Activated naive CD4-positive, alpha-beta T cell treated with anti-CD3 and anti-CD28 coated beads, Interleukin-2, amount 50 U/mL, for 72 hours (primary cell): ENCODE measurements around the gene NUDT4. TPM values are rescaled to one million over a fixed set of nuclear protein-coding genes. Genes with fewer than 3 reads are reported as not detected.
"Not testable (repeated sequence)": the region's sequence is repeated elsewhere in the genome, so short reads cannot be mapped to it uniquely, and the experiment has no call there.

Experiments used
- ATAC-seq, 2 donors: fragments of 150-1000 bp; cut with Tn5 transposase; 2 replicates each; pipeline ENCODE4 v1.10.0; 2021; ENCODE audit warnings: mild to moderate bottlenecking in 2 of 2, moderate library complexity in 2 of 2
- DNase-seq, 2 donors: peaks; one replicate each; pipeline ENCODE4 v3.0.0; 2021 to 2022; ENCODE audit warnings: low spot score in 2 of 2
- H3K27ac Mint-ChIP-seq, 2 donors: one replicate each; pipeline ENCODE4 v1.8.0; 2022; ENCODE audit warnings: mild to moderate bottlenecking in 2 of 2, mixed read lengths in 2 of 2
- H3K36me3 Mint-ChIP-seq, 2 donors: one replicate each; pipeline ENCODE4 v1.8.0; 2022; ENCODE audit warnings: mixed read lengths in 2 of 2
- H3K9me3 Mint-ChIP-seq, 2 donors: one replicate each; pipeline ENCODE4 v1.8.0; 2022; ENCODE audit warnings: mixed read lengths in 2 of 2
- total RNA-seq, 2 donors: library from RNA; stranded (reverse); gene quantifications; one replicate each; pipeline ENCODE4 v1.2.3, GENCODE V29; 2022

The NUDT4 gene
- total RNA-seq, 2 donors from 2014 or later: 65.6 to 88.9 TPM

DNA sequence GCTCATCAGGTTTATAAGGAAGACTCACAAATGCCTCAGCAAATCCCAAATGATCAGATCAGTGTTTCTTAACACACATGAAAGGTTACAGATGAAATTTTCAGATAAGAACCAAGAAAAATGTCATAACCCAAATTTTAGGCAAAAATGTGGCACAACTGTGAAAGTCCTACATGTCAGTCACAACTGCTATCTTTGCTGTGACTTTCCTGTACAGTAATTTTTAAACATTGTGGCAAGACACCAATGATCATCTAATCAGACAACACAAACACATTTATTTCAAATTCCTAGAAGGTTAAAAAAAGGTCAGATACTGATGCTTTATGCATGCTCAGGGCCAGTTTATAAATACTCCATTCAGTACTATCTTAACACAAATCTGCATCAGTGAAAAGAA lies 31.1 kb downstream of the NUDT4 start:
- peak overlapping the region; percentile 19 to 42 for H3K27ac Mint-ChIP-seq
- H3K36me3 Mint-ChIP-seq: peaks cover 0 to 63% of the 10 kb centered on the region in 2 donors
- DNase-seq (no peak), ATAC-seq (peak; percentile 16 to 50)
- H3K9me3 Mint-ChIP-seq: peaks cover 0 to 4% of the 10 kb centered on the region in 2 donors

DNA sequence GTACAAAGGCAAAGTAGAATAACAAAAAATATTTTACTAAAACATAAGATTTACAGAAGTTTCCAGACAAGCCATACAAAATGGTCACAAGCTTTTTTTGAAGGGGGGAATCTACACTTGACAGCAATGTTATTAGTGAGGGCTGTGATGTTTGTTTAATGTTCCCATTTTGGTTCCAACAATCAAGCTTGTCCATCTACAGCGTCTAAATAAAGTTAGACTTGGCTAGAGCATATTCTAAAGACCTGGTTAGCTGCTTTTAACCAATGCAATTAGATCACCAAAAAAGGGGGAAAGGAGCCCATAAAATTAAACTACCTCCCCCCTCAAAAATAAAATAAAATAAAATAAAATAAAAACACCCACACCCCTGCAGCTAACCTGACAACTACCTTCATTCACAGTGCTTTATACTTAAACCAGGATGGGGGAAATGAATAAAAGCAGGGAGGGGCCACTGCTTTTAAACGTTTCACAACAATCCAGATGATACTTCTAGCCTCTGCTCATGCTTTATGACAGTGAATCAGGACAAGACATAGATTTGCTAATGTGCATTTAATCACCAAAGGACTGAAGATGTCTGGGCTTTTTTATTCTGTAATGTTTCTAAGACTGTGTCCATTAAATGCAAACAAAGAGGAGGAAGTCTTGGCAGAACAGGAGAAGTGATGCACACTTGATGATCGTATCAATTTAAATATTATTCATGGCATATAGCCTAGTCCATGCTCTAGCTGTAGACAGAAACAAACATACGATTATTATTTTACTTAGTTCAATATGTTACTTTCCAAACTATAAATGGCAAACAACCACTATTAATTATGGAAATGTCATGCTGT lies 31.8 kb downstream of the NUDT4 start:
- Mint-ChIP-seq H3K36me3 (peaks cover 0 to 69% of the 10 kb centered on the region in 2 donors), H3K27ac (peak overlapping the region; percentile 19 to 42)
- not testable (repeated sequence) for DNase-seq, H3K9me3 Mint-ChIP-seq, ATAC-seq

DNA sequence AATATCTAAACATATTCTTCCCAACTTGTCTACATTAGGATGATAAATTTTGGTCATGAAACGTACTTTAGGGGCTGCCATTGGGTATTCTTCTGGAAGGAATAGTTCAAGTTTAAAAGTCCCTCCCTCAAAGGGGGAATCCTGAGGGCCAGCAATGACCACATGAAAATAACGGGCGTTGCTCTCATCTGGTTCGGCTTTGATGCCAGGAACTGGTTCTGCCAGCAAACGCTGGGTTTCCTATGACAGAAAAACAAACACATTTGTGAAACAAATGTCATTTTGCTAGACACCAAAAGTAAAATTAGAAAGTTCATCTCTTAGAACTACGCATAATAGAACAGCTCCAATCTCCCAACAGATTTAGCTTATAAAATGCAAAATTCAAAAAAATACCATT lies 33.3 kb downstream of the NUDT4 start:
- not testable (repeated sequence) for H3K9me3 Mint-ChIP-seq, ATAC-seq, DNase-seq
- Mint-ChIP-seq H3K27ac (peak overlapping the region; percentile 31 to 67), H3K36me3 (peaks cover 0 to 80% of the 10 kb centered on the region in 2 donors)

DNA sequence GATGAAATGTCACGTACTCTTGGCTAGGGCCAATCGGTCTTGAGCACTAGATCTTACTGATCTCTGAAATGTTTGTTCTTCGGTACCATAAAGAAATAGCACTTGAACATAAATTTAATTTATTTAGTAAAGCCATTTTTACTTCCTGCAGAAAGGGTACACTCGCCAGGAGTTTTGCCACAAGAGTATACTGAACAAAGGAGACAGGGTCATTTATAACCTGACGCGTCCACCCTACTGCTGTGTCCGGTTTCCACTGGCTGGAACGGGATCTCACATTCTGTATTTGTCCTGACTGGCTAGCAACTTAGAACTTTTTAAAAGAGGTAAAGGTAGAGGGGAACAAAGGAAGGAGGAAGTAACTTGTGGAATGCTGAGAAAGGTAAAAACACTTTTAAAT lies 34.7 kb downstream of the NUDT4 start:
- H3K27ac Mint-ChIP-seq: peak overlapping the region; percentile 63 to 75
- DNase-seq, ATAC-seq, H3K9me3 Mint-ChIP-seq: not testable (repeated sequence)
- H3K36me3 Mint-ChIP-seq: peaks cover 0 to 74% of the 10 kb centered on the region in 2 donors

DNA sequence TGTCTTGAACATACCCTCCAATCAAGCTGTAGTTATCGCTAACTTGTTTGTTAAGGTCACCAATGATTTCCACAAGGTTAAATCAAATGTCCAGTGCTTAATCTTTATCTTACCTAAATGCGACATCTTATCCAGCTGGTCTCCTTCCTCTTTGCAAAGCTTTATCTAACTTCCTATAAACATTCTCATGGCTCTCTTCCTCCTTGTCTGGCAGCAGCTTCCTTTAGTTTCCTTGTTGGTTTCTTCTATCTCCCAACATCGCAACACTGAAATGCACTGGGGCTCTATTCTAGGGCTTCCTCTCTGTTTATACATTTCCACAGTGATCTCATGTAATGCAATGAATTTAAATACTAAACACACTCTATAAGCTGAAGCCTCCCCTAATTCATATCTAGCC lies 35.3 kb downstream of the NUDT4 start:
- ATAC-seq: no peak
- peaks cover 0 to 9% of the 10 kb centered on the region in 2 donors for H3K9me3 Mint-ChIP-seq
- peak overlapping the region; percentile 16 to 31 for H3K27ac Mint-ChIP-seq
- peaks cover 0 to 68% of the 10 kb centered on the region in 2 donors for H3K36me3 Mint-ChIP-seq
- no peak for DNase-seq

DNA sequence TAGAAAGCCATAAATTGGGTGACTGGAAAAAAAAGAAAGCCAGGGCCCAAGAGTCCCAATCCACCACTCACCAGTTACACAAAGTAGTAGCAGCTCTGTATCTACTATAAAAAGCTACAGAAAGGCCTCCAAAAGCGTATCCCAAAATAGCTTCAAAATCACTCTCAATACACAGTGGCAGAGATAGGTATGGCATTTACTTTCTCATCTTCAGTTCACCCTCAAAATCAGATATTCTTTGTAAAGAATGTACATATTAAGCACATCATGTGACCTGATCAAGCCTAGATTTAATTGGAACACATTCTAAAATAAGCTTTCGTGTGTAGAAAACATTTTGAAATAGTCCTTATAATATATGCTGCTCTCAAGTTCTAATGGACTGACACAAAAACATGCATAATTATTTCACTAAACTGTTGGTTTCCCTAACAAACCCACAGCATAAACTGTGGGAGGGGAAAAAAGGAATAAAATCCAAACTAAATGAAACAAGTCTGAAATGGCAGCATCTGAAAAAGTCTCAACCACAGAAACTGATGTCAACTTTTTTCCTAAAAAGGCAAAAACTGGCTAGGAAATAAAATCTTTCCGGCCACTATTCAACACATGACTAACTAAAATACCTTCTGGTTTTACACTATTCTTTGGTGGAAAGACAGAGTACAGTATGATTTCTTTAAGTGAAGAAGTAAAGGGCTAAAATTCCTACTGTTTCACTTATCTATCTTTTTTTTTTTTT lies 38.2 kb downstream of the NUDT4 start:
- Mint-ChIP-seq H3K27ac (peak overlapping the region; percentile 86 to 90), H3K36me3 (peaks cover 0 to 43% of the 10 kb centered on the region in 2 donors), H3K9me3 (peaks cover 0 to 9% of the 10 kb centered on the region in 2 donors)
- ATAC-seq (peak; percentile 56 to 68), DNase-seq (no peak)

DNA sequence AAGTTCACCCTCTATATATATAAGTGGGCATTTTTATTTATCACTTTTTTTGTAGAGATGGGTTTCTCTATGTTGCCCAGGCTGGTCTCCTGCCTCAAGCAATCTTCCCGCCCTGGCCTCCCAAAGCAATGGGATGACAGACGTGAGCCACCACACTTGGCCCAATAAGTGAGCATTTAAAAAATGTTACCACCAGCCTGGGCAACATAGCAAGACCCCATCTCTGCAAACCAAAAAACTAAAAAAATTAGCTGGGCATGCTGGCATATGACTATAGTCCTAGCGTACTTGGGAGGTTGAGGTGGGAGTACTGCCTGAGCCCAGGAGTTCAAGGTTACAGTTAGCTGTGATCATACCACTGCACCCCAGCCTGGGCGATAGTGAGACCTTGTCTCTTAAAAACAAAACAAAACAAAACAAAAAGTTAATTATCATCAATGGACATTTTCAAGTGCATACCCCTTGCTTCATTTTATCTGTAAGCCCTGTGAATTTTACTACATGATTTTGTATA lies 40.3 kb downstream of the NUDT4 start:
- DNase-seq (no peak), ATAC-seq (no peak)
- Mint-ChIP-seq H3K36me3 (peaks cover 0 to 25% of the 10 kb centered on the region in 2 donors), H3K9me3 (peaks cover 0 to 5% of the 10 kb centered on the region in 2 donors), H3K27ac (no peak overlapping the region)

DNA sequence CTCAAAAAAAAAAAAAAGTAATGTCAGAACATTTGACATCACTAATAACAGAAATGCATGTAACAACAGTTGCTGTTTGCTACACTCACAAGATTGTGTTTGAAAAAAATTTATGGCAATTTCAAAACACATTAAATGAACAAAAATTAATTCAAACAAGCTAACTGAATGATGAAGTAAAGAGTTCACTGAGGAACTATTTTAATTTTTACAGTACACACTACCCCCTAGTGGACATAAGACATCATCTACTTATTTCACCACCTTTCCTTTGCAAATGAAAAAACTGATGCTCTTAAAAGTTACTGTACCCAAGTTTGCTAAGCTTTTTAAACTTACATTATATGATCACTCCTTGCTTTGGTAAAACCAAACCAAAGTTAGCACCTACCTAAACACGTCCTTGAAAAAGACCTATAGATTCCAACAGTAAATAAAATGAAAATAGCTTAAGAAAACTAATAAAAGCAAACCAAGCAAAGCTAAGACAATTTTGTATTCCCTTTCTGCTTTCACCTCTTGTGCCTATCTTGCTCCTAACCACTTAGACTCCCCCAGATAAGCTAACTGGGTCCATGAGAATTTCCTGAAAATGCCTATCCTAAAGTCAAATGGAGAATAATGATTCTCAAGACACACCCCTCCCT lies 41.8 kb downstream of the NUDT4 start:
- Mint-ChIP-seq H3K36me3 (peaks cover 0 to 12% of the 10 kb centered on the region in 2 donors), H3K9me3 (peaks cover 0 to 2% of the 10 kb centered on the region in 2 donors), H3K27ac (peak overlapping the region in 1 of 2 donors; percentile 5)
- DNase-seq: no peak
- ATAC-seq: no peak

DNA sequence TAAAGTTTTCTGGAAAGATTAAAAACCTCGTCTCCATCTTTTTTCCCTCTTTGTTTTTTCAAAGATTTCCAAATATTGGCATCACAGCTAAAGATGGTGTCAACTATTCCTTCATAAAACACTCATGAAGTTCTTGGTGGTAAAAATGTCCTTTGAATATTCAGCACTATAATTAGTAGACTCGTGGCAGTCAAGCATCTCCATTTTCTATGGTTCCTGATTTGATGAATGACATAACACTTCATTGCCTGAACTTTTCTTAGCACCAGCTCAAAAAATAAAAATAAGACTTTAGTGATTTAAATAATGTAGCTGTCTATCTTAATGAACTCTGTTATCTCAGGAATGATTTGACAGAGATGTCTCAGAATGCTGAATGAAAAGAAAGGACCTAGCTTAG lies 44.3 kb downstream of the NUDT4 start:
- Mint-ChIP-seq H3K27ac (peak overlapping the region in 1 of 2 donors; percentile 4), H3K36me3 (no peaks in the 10 kb centered on the region), H3K9me3 (no peaks in the 10 kb centered on the region)
- DNase-seq (no peak), ATAC-seq (no peak)

DNA sequence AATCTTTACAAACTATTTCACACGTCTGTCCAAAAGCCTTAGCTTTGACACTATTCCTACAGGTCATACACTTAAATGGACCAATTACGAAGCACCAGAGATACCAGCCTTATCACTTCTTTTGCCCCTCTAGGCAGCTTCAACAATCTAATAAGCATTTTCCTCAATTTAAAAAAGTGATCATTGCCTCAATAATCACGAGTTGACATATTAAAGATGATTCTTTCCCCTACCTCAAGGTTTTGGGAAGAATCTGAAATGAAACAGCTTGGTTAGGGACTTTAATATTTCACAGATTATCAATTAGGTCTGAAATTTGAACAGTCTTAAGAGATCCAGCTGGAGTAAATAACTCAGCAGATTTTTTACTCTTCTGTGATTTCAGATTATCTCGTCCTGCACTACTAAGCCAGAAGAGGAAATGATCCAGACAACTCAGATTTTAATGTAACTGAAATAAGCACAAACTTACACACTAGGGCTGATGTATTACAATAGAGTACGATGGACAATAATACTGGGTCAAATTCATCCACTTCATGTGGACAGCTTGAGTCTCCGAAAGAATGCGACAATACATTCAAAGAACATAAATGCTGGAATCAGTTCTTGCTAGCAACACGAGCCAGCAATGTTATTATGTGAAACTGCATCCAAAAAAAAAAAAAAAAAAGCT lies 48.1 kb downstream of the NUDT4 start:
- H3K27ac Mint-ChIP-seq: peak overlapping the region; percentile 33 to 35

DNA sequence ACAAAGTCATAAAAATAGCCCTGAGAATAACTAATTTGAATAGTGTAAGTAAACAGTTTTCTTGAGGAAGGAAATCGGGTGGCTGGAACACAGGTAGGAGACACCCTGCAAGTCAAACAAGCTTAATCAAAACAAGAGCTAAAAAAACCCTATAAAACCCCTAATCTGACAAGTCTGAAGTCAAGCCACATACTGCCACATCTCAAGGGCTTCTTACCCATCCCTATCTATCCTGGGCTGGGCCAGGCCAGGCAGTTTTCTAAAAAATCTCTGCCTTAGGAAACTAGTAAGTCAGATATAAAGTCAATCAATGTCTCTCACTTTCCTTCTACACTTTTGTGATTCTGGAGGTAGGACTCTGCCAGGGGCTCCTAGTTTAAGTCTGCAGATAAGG lies 48.7 kb downstream of the NUDT4 start:
- no peaks in the 10 kb centered on the region for H3K9me3 Mint-ChIP-seq
- H3K27ac Mint-ChIP-seq: peak overlapping the region in 1 of 2 donors; percentile 33
- ATAC-seq (peak; percentile 64 to 65), DNase-seq (no peak)
- no peaks in the 10 kb centered on the region for H3K36me3 Mint-ChIP-seq

More for the DNA sequence above, 48.1 kb downstream of the NUDT4 start:
- no peaks in the 10 kb centered on the region for H3K36me3 Mint-ChIP-seq
- ATAC-seq (no peak), DNase-seq (no peak)
- H3K9me3 Mint-ChIP-seq: no peaks in the 10 kb centered on the region

DNA sequence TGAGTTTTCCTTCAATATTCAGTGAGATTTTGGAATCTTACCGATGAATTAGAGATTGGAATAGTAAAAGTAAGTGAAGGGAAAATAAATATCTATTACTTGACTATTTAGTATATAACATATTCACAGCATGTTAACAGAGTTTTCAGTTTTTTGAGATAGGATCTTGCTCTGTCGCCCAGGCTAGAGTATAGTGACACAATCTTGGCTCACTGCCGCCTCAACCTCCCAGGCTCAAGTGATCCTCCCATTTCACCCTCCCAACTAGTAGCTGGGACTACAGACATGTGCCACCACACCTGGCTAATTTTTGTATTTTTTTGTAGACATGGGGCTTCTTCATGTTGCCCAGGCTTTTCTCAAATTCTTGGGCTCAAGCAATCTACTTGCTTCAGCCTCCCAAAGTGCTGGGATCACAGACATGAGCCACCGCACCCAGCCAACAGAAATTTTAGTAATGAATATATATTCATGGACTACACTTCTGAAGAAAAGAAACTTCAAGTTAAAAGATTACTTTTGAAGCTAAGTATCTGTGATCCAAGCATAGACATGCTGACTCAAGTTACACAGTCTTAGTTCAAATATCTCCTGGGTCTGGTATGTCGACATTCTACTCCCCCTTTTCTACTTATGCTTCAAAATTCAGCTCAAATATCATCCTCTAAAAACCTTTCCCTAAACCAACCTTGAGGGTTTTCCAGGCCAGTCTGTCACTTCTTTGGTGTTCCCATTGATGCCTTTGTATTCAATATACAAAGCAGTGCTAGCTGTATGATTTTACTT lies 50.2 kb downstream of the NUDT4 start:
- no peaks in the 10 kb centered on the region for H3K36me3 Mint-ChIP-seq
- DNase-seq: no peak
- H3K27ac Mint-ChIP-seq: peak overlapping the region; percentile 59 to 63
- H3K9me3 Mint-ChIP-seq: no peaks in the 10 kb centered on the region
- peak in 1 of 2 donors; percentile 14 for ATAC-seq

DNA sequence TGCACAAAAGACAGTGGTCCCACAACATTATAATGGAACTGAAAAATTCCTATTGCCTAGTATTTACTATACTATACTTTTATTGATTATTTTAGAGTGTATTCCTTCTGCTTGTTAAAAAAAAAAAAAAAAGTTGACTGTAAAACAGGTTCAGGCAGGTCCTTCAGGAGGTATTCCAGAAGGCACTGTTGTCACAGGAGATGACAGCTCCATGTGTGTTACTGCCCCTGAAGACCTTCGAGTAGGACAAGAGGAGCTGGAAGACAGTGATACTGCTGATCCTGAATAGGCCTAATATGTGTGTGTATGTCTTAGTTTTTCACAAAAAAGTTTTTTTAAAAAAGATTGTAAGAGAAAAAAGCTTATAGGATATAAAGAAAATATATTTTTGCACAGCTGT lies 51.7 kb downstream of the NUDT4 start:
- no peaks in the 10 kb centered on the region for H3K36me3 Mint-ChIP-seq
- no peak overlapping the region for H3K27ac Mint-ChIP-seq
- ATAC-seq (no peak), DNase-seq (no peak)
- H3K9me3 Mint-ChIP-seq: no peaks in the 10 kb centered on the region

DNA sequence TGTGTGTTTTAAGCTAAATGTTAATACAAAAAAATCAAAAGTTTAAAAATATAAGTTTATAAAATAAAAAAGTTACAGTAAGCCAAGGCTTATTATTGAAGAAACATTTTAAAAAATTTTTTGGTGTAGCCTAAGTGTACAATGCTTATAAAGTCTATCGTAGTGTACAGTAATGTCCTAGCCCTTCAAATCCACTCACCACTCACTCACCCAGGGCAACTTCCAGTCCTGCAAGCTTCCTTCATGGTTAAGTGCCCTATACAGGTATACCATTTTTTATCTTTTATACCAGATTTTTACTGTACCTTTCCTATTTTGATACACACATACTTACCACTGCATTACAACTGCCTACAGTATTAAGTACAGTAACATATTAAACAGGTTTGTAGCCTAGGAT lies 52.1 kb downstream of the NUDT4 start:
- Mint-ChIP-seq H3K9me3 (no peaks in the 10 kb centered on the region), H3K27ac (no peak overlapping the region), H3K36me3 (no peaks in the 10 kb centered on the region)
- ATAC-seq (no peak), DNase-seq (no peak)

DNA sequence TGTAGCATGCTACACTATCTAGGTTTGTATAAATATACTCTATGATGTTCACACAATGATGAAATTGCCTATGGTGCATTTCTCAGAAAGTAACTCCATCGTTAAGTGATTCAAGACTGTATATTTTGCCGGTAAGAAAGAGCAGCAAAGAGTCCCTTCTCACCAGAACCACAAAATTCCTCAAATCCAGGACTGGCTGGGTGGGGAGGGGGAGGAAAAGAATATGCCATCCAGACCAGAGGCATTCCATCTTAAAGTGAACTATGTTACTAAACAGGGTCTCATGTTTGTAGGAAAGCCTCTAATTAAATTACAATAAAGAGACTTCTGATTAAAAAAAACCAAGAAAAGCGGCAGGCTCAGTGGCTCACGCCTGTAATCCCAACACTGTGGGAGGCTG lies 52.6 kb downstream of the NUDT4 start:
- DNase-seq (no peak), ATAC-seq (no peak)
- Mint-ChIP-seq H3K9me3 (no peaks in the 10 kb centered on the region), H3K27ac (no peak overlapping the region), H3K36me3 (no peaks in the 10 kb centered on the region)
